Pancreas (tissue), 10 donors: ENCODE data around the gene OR5M3. TPM values are rescaled to one million over a fixed set of nuclear protein-coding genes. Genes with fewer than 3 reads are reported as not detected.

Source experiments
- ATAC-seq, 4 donors: fragments of 200-7000 bp; cut with Tn5 transposase; one replicate each; pipeline versions ENCODE4 v1.8.0 to v1.9.1; 2020; ENCODE audit warnings: mild to moderate bottlenecking in 4 of 4, moderate library complexity in 4 of 4
- DNase-seq, 6 donors: peaks; one replicate each; pipeline ENCODE4 v3.0.0-alpha.2; 2020
- FAIRE-seq: peaks from 2 replicates; lab custom pipeline; 2012; peaks lifted over from hg19 to GRCh38; lab: Jason Lieb, UNC
- H3K27ac ChIP-seq, 4 donors: fragments of 200-600 bp; sonication (generic); 1 replicate in 3 of 4; 2 replicates in 1 of 4; pipeline versions ENCODE4 v1.5.0 to v1.8.0; 2020
- H3K27me3 ChIP-seq, 4 donors: fragments of 200-600 bp; one replicate each; pipeline ENCODE4 v1.8.0; 2021
- H3K36me3 ChIP-seq, 3 donors: fragments of 200-600 bp; sonication (generic) in 1 of 3; one replicate each; pipeline versions ENCODE4 v1.5.0 to v1.8.0; 2020 to 2021
- H3K4me1 ChIP-seq, 3 donors: fragments of 200-600 bp; one replicate each; pipeline ENCODE4 v1.8.0; 2021
- H3K4me3 ChIP-seq, 4 donors: fragments of 200-600 bp; sonication (generic) in 2 of 4; one replicate each; pipeline versions ENCODE4 v1.5.0 to v1.8.0; 2020 to 2021
- H3K9me3 ChIP-seq, 4 donors: fragments of 200-600 bp; one replicate each; pipeline ENCODE4 v1.8.0; 2021
- CTCF ChIP-seq, 4 donors: fragments of 200-600 bp; sonication (generic) in 3 of 4; IDR thresholded peaks; one replicate each; pipeline versions ENCODE4 v1.5.0 to v1.8.0; 2021; ENCODE audit warnings: antibody characterized with exemption in 4 of 4
- WGBS, 2 donors: extraction: QIAGEN DNeasy Blood & Tissue Kit; methylation state at CpG; one replicate each; pipeline ENCODE4 v1.1.7; 2013; 5-methylcytosine and 5-hydroxymethylcytosine counted together
- intact Hi-C, 3 donors: fragments of 100-400 bp; cut with DNase I; formaldehyde crosslinking; loops; one replicate each; pipeline versions ENCODE4 v1.11.1 to v1.14.2; 2022
- polyA plus RNA-seq, 2 donors: library from polyadenylated mRNA; stranded (reverse); fragments of 200-250 nt; gene quantifications; one replicate each; pipeline ENCODE4 v1.2.3, GENCODE V29; 2013
- total RNA-seq, 6 donors: library from RNA; stranded (reverse); fragmentation: NEBNext Ultra II Directional in 4 of 6; extraction: Animal tissue kit (Norgen Biotek cat#: 25700) in 4 of 6; gene quantifications; one replicate each; pipeline versions ENCODE4 v1.2.1 to v1.2.4, GENCODE V29; 2021 to 2023
- donor health status: healthy with polysubstance abuse.
- donor health status: DM: no; HTN: no; CAD: no; lungs with moderate emphysema.
- donor health status: DM: no; HTN: no; CAD: no.
- donor health status: control.
- donor health status: control.
- donor health status: Bipolar disorder and iron deficiency.
- donor health status: DM: yes; HTN: yes; CAD: no.
- donor health status: DM: no; HTN: no; CAD: no.
- donor health status: DM: no; HTN: no; CAD: no.
- donor health status: DM: yes; HTN: yes; CAD: no.

Gene OR5M3
- total and polyA plus RNA-seq, 8 donors: not detected

- peak in 2 of 6 donors; percentile 24 to 75 for DNase-seq
- no peak for ATAC-seq
Measured at GRCh38 chr11:56497010-56497409, 23.9 kb upstream of the OR5M3 start.

GRCh38 chr11:56495117-56495516 lies 22.0 kb upstream of the OR5M3 start:
- DNase-seq: no peak
- no peaks in the 10 kb centered on the region for H3K36me3 ChIP-seq
- no peak for FAIRE-seq
- intact Hi-C loops: no loop called here
- no peaks in the 10 kb centered on the region for H3K4me1 ChIP-seq
- H3K9me3 ChIP-seq: no peaks in the 10 kb centered on the region
- ATAC-seq: no peak
- no peaks in the 10 kb centered on the region for H3K27me3 ChIP-seq
- 56 to 75% methylated on average over 2 of the region's 2 CpGs for WGBS, 2 donors
- no peak overlapping the region for H3K27ac ChIP-seq
- TF ChIP-seq CTCF (IDR thresholded peaks at IDR 0.05): no peak
- H3K4me3 ChIP-seq: no peak overlapping the region

More at GRCh38 chr11:56497010-56497409, 23.9 kb upstream of the OR5M3 start:
- Histone ChIP-seq H3K27ac (no peak overlapping the region), H3K4me1 (no peaks in the 10 kb centered on the region), H3K36me3 (no peaks in the 10 kb centered on the region), H3K4me3 (no peak overlapping the region), H3K27me3 (no peaks in the 10 kb centered on the region), H3K9me3 (no peaks in the 10 kb centered on the region)
- 93 to 98% methylated on average over 28 of the region's 28 CpGs for WGBS, 2 donors
- intact Hi-C loops: no loop called here
- no peak for TF ChIP-seq CTCF (IDR thresholded peaks at IDR 0.05)
- FAIRE-seq: no peak

GRCh38 chr11:56491270-56491669 lies 18.1 kb upstream of the OR5M3 start, which contains the start of gene OR5M8:
OR5M8 (minus strand) TSS chr11:56491370; CDS start chr11:56491370, 0 bp downstream.
- H3K9me3 ChIP-seq: no peaks in the 10 kb centered on the region
- no peak within 1 kb of the TSS for H3K4me3 ChIP-seq
- H3K4me1 ChIP-seq: no peaks in the 10 kb centered on the region
- DNase-seq (no peak), FAIRE-seq (no peak), ATAC-seq (no peak)
- no peak for TF ChIP-seq CTCF (IDR thresholded peaks at IDR 0.05)
- H3K36me3 ChIP-seq: no peaks in the 10 kb centered on the region
- no peaks in the 10 kb centered on the region for H3K27me3 ChIP-seq
- no peak within 1 kb of the TSS for H3K27ac ChIP-seq
- 62 to 70% methylated on average over 7 of the region's 7 CpGs for WGBS, 2 donors
- intact Hi-C loops: no loop called here

- Histone ChIP-seq H3K4me3 (no peak overlapping the region), H3K4me1 (no peaks in the 10 kb centered on the region), H3K36me3 (no peaks in the 10 kb centered on the region), H3K27me3 (no peaks in the 10 kb centered on the region), H3K27ac (no peak overlapping the region), H3K9me3 (no peaks in the 10 kb centered on the region)
- FAIRE-seq (no peak), DNase-seq (no peak), ATAC-seq (no peak)
- 23 to 30% methylated on average over 3 of the region's 3 CpGs for WGBS, 2 donors
- intact Hi-C loops: no loop called here
- TF ChIP-seq CTCF (IDR thresholded peaks at IDR 0.05): no peak
Measured at GRCh38 chr11:56486801-56487200, 13.6 kb upstream of the OR5M3 start.

GRCh38 chr11:56474729-56475235 lies 1.6 kb upstream of the OR5M3 start:
- Histone ChIP-seq H3K4me1 (no peaks in the 10 kb centered on the region), H3K9me3 (no peaks in the 10 kb centered on the region), H3K4me3 (no peak overlapping the region), H3K27me3 (no peaks in the 10 kb centered on the region), H3K27ac (no peak overlapping the region), H3K36me3 (no peaks in the 10 kb centered on the region)
- no peak for FAIRE-seq
- intact Hi-C loops: no loop called here
- no peak for DNase-seq
- WGBS, 2 donors: 19 to 26% methylated on average over 1 of the region's 1 CpG
- TF ChIP-seq CTCF (IDR thresholded peaks at IDR 0.05): no peak
- no peak for ATAC-seq
